ENCODE measurements around the gene MMP15.

- TF ChIP-seq CTCF (IDR thresholded peaks at IDR 0.05; ENCODE audit: low read length): no peak
- TF ChIP-seq EZH2 (IDR thresholded peaks at IDR 0.05; ENCODE audit: borderline replicate concordance, low read length): no peak
Measured at GRCh38 chr16:58063377-58064076, 38.0 kb downstream of the MMP15 start.
